ENCODE measurements around the gene SHMT2. TPM values are rescaled to one million over a fixed set of nuclear protein-coding genes. Genes with fewer than 3 reads are reported as not detected.

SHMT2 gene
- total and polyA plus RNA-seq, 9 of the 15 experiments (the other 6 are each of a cell fraction or from before 2014, with no cell fraction given), result 46.1 to 319 (median 115) TPM

DNA sequence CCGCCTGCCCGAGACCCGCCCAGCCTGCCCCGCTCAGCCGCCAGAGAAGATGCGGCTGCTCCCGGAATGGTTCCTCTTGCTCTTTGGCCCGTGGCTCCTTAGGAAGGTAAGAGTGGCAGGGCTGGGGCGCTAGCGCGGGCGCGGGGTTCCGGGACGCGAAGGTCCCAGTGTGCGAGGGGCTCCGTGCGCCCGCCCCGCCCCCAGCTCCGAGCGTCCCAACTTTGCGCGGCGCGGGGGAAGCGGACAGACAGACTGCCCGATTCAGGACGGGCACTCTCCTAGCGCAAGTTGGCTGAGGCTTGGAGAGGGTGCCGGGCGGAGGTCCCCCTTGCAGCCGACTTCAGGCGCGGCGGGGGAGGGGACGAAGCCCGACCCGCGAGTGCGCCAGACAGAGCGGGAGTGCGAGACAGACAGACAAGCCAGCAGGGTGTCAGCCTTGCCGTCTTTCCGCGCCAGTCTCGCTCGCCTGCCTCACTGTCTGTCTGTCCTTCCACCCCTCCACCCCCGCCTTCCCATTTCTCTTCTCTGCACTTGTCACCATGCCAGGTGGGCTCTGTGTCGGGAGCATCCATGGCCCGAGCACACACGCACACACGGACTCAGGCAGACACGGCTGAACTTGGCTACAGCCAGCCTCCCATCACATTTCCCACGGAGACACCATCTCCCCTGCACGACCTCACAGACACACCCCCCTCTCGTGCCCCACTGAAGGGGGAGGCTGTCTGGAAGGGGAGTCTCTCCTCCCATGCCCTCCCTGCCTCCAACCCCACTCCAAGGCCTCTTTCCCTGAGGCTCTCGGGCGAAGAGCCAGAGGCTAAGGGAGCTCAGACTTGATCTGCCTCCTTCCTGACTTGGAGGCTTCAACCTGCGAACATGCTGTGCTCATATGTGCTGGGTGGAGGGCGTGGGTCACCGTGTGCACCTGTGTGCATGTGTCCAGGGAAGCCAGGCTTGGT is 12.3 kb upstream of the SHMT2 start (continued):
- TF ChIP-seq, protein P1, sequence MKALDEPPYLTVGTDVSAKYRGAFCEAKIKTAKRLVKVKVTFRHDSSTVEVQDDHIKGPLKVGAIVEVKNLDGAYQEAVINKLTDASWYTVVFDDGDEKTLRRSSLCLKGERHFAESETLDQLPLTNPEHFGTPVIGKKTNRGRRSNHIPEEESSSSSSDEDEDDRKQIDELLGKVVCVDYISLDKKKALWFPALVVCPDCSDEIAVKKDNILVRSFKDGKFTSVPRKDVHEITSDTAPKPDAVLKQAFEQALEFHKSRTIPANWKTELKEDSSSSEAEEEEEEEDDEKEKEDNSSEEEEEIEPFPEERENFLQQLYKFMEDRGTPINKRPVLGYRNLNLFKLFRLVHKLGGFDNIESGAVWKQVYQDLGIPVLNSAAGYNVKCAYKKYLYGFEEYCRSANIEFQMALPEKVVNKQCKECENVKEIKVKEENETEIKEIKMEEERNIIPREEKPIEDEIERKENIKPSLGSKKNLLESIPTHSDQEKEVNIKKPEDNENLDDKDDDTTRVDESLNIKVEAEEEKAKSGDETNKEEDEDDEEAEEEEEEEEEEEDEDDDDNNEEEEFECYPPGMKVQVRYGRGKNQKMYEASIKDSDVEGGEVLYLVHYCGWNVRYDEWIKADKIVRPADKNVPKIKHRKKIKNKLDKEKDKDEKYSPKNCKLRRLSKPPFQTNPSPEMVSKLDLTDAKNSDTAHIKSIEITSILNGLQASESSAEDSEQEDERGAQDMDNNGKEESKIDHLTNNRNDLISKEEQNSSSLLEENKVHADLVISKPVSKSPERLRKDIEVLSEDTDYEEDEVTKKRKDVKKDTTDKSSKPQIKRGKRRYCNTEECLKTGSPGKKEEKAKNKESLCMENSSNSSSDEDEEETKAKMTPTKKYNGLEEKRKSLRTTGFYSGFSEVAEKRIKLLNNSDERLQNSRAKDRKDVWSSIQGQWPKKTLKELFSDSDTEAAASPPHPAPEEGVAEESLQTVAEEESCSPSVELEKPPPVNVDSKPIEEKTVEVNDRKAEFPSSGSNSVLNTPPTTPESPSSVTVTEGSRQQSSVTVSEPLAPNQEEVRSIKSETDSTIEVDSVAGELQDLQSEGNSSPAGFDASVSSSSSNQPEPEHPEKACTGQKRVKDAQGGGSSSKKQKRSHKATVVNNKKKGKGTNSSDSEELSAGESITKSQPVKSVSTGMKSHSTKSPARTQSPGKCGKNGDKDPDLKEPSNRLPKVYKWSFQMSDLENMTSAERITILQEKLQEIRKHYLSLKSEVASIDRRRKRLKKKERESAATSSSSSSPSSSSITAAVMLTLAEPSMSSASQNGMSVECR (CRISPR knock-in tag; IDR thresholded peaks at IDR 0.05), result 0 out of 2 replicates have a peak, but pooled peaks have one; percentile 48
- TF ChIP-seq ZC3H4 (CRISPR knock-in tag; IDR thresholded peaks at IDR 0.05; ENCODE audit: borderline replicate concordance) (peak; percentile 55; the same call in 1 of the 2 replicates), PCBP2 (IDR thresholded peaks at IDR 0.05; ENCODE audit: low read depth, low read length, poor library complexity, severe bottlenecking) (no peak), DPF2 (IDR thresholded peaks at IDR 0.05) (no peak), NFYB (IDR thresholded peaks at IDR 0.05; ENCODE audit: extremely low read depth, insufficient read length) (no peak), SP2 (IDR thresholded peaks at IDR 0.05; ENCODE audit: extremely low read depth, low read depth, low read length, poor library complexity, severe bottlenecking) (no peak), SAFB (IDR thresholded peaks at IDR 0.05; ENCODE audit: borderline replicate concordance, low read depth, low read length) (no peak), MXI1 (IDR thresholded peaks at IDR 0.05; ENCODE audit: low read depth, low read length) (no peak), HOXB6 (CRISPR knock-in tag; IDR thresholded peaks at IDR 0.05; ENCODE audit: borderline replicate concordance) (no peak), C11orf30 (IDR thresholded peaks at IDR 0.05; ENCODE audit: low read depth) (no peak), KDM2B (CRISPR knock-in tag; IDR thresholded peaks at IDR 0.05) (peak; percentile 85), RFX1 (IDR thresholded peaks at IDR 0.05) (no peak)
- TF ChIP-seq, protein P2, sequence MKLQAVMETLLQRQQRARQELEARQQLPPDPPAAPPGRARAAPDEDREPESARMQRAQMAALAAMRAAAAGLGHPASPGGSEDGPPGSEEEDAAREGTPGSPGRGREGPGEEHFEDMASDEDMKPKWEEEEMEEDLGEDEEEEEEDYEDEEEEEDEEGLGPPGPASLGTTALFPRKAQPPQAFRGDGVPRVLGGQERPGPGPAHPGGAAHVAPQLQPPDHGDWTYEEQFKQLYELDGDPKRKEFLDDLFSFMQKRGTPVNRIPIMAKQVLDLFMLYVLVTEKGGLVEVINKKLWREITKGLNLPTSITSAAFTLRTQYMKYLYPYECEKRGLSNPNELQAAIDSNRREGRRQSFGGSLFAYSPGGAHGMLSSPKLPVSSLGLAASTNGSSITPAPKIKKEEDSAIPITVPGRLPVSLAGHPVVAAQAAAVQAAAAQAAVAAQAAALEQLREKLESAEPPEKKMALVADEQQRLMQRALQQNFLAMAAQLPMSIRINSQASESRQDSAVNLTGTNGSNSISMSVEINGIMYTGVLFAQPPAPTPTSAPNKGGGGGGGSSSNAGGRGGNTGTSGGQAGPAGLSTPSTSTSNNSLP (IDR thresholded peaks at IDR 0.05; ENCODE audit: borderline replicate concordance, low read depth, low read length), result no peak
- TF ChIP-seq, protein P3, sequence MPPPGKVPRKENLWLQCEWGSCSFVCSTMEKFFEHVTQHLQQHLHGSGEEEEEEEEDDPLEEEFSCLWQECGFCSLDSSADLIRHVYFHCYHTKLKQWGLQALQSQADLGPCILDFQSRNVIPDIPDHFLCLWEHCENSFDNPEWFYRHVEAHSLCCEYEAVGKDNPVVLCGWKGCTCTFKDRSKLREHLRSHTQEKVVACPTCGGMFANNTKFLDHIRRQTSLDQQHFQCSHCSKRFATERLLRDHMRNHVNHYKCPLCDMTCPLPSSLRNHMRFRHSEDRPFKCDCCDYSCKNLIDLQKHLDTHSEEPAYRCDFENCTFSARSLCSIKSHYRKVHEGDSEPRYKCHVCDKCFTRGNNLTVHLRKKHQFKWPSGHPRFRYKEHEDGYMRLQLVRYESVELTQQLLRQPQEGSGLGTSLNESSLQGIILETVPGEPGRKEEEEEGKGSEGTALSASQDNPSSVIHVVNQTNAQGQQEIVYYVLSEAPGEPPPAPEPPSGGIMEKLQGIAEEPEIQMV (tag; conservative IDR thresholded peaks at IDR 0.05; ENCODE audit: low read depth), result no peak
- TF ChIP-seq, protein P4, sequence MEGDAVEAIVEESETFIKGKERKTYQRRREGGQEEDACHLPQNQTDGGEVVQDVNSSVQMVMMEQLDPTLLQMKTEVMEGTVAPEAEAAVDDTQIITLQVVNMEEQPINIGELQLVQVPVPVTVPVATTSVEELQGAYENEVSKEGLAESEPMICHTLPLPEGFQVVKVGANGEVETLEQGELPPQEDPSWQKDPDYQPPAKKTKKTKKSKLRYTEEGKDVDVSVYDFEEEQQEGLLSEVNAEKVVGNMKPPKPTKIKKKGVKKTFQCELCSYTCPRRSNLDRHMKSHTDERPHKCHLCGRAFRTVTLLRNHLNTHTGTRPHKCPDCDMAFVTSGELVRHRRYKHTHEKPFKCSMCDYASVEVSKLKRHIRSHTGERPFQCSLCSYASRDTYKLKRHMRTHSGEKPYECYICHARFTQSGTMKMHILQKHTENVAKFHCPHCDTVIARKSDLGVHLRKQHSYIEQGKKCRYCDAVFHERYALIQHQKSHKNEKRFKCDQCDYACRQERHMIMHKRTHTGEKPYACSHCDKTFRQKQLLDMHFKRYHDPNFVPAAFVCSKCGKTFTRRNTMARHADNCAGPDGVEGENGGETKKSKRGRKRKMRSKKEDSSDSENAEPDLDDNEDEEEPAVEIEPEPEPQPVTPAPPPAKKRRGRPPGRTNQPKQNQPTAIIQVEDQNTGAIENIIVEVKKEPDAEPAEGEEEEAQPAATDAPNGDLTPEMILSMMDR (IDR thresholded peaks at IDR 0.05 in 2 of 3, conservative IDR thresholded peaks at IDR 0.05 in 1 of 3; ENCODE audit: insufficient read depth in 2 of 3, low read depth in 1 of 3, low read length in 3 of 3), result no peak

Data from K562 (cell line).